ENCODE measurements around the gene TPD52L2. TPM values are rescaled to one million over a fixed set of nuclear protein-coding genes. Genes with fewer than 3 reads are reported as not detected.

The TPD52L2 gene
- total RNA-seq, result 69.2 TPM

DNA sequence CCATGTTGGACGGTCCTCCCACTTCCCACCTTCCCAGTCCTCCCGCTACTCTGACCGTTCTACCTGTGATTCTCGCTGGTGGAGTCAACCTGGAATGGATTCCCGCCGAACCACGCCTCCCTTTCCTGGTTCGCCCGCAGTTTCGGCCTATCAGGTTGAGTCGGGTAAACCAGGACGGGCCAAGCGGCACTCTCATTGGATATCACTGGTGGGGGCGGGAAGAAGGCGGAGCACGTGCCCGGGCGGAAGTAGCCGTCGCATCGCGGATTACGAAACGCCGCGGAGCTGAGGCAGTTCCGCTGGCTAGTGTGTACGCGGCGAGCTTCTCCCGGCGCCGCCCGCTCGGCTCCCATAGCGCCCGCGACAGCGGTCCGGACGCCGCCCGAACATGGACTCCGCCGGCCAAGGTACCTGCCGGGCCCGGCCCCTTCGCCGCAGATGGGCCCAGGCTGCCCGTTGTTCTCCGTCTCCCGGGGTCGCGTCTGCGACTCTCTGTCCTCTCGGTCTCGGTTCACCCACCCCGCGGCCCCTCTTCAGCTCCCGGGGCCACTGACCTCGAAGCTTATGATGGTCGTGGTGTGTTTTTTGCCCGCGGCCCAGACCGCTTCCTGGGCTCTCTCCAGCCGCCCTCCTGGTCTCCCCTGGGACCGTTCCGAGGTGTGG is at the start of gene TPD52L2:
TPD52L2 (plus strand) TSS at position 293 of the 663 bp plus-strand sequence; CDS start at position 389, 96 bp downstream.

GRCh38 chr20:63830841-63831588 is 34.1 kb upstream of the TPD52L2 start, which contains the start of gene ZBTB46:
ZBTB46 (minus strand) TSS chr20:63831264; CDS start chr20:63790757, 40,507 bp downstream.

GRCh38 chr20:63861365-63861934 is 3.6 kb upstream of the TPD52L2 start, which contains the start of gene ABHD16B:
ABHD16B (plus strand) TSS chr20:63861498; CDS start chr20:63861541, 43 bp downstream.

GRCh38 chr20:63894358-63895201 is 29.5 kb downstream of the TPD52L2 start, which contains the start of gene DNAJC5:
DNAJC5 (plus strand) TSS chr20:63895126; CDS start chr20:63928346, 33,220 bp downstream.

Other genes starting within 250 kb of the TPD52L2 start
- 10.9 TPM for gene GMEB2, start 238.2 kb upstream of the TPD52L2 start, total RNA-seq
- 51.6 TPM for gene STMN3, start 211.8 kb upstream of the TPD52L2 start, total RNA-seq
- gene RTEL1, start 207.0 kb upstream of the TPD52L2 start, total RNA-seq, result 51.3 TPM
- 5.4 TPM for gene TNFRSF6B, start 168.6 kb upstream of the TPD52L2 start, total RNA-seq
- 39.7 TPM for gene ARFRP1, start 157.3 kb upstream of the TPD52L2 start, total RNA-seq
- 31.1 TPM for gene ZGPAT, start 157.2 kb upstream of the TPD52L2 start, total RNA-seq
- gene LIME1, start 128.6 kb upstream of the TPD52L2 start, total RNA-seq, result 16.5 TPM
- gene SLC2A4RG, start 125.5 kb upstream of the TPD52L2 start, total RNA-seq, result 32.0 TPM
- 12.1 TPM for gene ZBTB46, start 34.0 kb upstream of the TPD52L2 start, total RNA-seq
- not detected for gene ABHD16B, start 3.8 kb upstream of the TPD52L2 start, total RNA-seq
- gene DNAJC5, start 29.9 kb downstream of the TPD52L2 start, total RNA-seq, result 55.5 TPM
- gene UCKL1, start 91.1 kb downstream of the TPD52L2 start, total RNA-seq, result 44.6 TPM
- 19.7 TPM for gene ZNF512B, start 104.7 kb downstream of the TPD52L2 start, total RNA-seq
- 8.9 TPM for gene SAMD10, start 114.4 kb downstream of the TPD52L2 start, total RNA-seq
- gene PRPF6, start 115.9 kb downstream of the TPD52L2 start, total RNA-seq, result 80.9 TPM
- 1.0 TPM for gene C20orf204, start 170.9 kb downstream of the TPD52L2 start, total RNA-seq
- gene SOX18, start 184.4 kb downstream of the TPD52L2 start, total RNA-seq, result 7.1 TPM
- 41.7 TPM for gene TCEA2, start 197.9 kb downstream of the TPD52L2 start, total RNA-seq
- gene RGS19, start 214.2 kb downstream of the TPD52L2 start, total RNA-seq, result 6.3 TPM
- gene OPRL1, start 214.8 kb downstream of the TPD52L2 start, total RNA-seq, result 3.5 TPM
- gene LKAAEAR1, start 219.1 kb downstream of the TPD52L2 start, total RNA-seq, result 0.82 TPM
- not detected for gene NPBWR2, start 242.3 kb downstream of the TPD52L2 start, total RNA-seq